MM.1S (cell line): ENCODE measurements around the gene LAGE3.

Experiments used
- DNase-seq: peaks from one replicate; pipeline ENCODE4 v3.0.0-alpha.2; 2015
- H2AFZ ChIP-seq: fragments of 300-600 bp; sonication (generic); 2 replicates; pipeline ENCODE4 v1.6.0; 2016; ENCODE audit warnings: antibody characterized with exemption, low read length
- H3F3A ChIP-seq: fragments of 300-600 bp; sonication (generic); 2 replicates; pipeline ENCODE4 v1.6.1; 2016; ENCODE audit warnings: mild to moderate bottlenecking, antibody characterized with exemption, low read length, moderate library complexity, mixed read lengths; ENCODE audit not compliant: insufficient read depth
- H3K27ac ChIP-seq: fragments of 300-600 bp; sonication (generic); 2 replicates; pipeline ENCODE4 v1.5.1; 2016; ENCODE audit warnings: mild to moderate bottlenecking, low read length
- H3K27me3 ChIP-seq: fragments of 300-600 bp; sonication (generic); replicated peaks from 2 replicates; pipeline ENCODE4 v1.6.0; 2016; ENCODE audit warnings: low read length; ENCODE audit not compliant: insufficient read depth
- H3K36me3 ChIP-seq: fragments of 300-600 bp; sonication (generic); replicated peaks from 2 replicates; pipeline ENCODE4 v1.6.1; 2016; ENCODE audit warnings: mild to moderate bottlenecking, low read length, mixed read lengths; ENCODE audit not compliant: insufficient read depth
- H3K4me1 ChIP-seq: fragments of 300-600 bp; sonication (generic); 2 replicates; pipeline ENCODE4 v1.6.1; 2016; ENCODE audit warnings: low read length, mixed read lengths
- H3K4me2 ChIP-seq: fragments of 300-600 bp; sonication (generic); 2 replicates; pipeline ENCODE4 v1.6.0; 2016; ENCODE audit warnings: low read depth, low read length
- H3K4me3 ChIP-seq: fragments of 300-600 bp; sonication (generic); 2 replicates; pipeline ENCODE4 v1.5.1; 2016; ENCODE audit warnings: low read length, mixed read lengths
- H3K79me2 ChIP-seq: fragments of 300-600 bp; sonication (generic); 2 replicates; pipeline ENCODE4 v1.6.1; 2016; ENCODE audit warnings: mixed run types, low read length, mixed read lengths
- H3K9ac ChIP-seq: fragments of 300-600 bp; sonication (generic); 2 replicates; pipeline ENCODE4 v1.6.1; 2016; ENCODE audit warnings: low read length, mixed read lengths
- H3K9me2 ChIP-seq: fragments of 300-600 bp; sonication (generic); replicated peaks from 2 replicates; pipeline ENCODE4 v1.6.1; 2016; ENCODE audit warnings: mild to moderate bottlenecking, low read length, mixed read lengths; ENCODE audit not compliant: insufficient read depth
- H3K9me3 ChIP-seq: fragments of 300-600 bp; sonication (generic); replicated peaks from 2 replicates; pipeline ENCODE4 v1.6.1; 2016; ENCODE audit warnings: mild to moderate bottlenecking, low read length, mixed read lengths; ENCODE audit not compliant: insufficient read depth
- H4K20me1 ChIP-seq: fragments of 300-600 bp; sonication (generic); 2 replicates; pipeline ENCODE4 v1.6.1; 2016; ENCODE audit warnings: mild to moderate bottlenecking, low read length, moderate library complexity, mixed read lengths; ENCODE audit not compliant: insufficient read depth
- CTCF ChIP-seq: fragments of 300-600 bp; sonication (generic); IDR thresholded peaks from 2 replicates; pipeline ENCODE4 v1.5.1; 2016; ENCODE audit warnings: antibody characterized with exemption, low read length, mixed read lengths
- EZH2 ChIP-seq: fragments of 300-600 bp; sonication (generic); optimal IDR thresholded peaks from 2 replicates; pipeline ENCODE3; 2017; ENCODE audit warnings: low read depth, mild to moderate bottlenecking, antibody characterized with exemption, low read length, mixed read lengths
- EZH2phosphoT487 ChIP-seq: fragments of 300-600 bp; sonication (generic); IDR thresholded peaks from 2 replicates; pipeline ENCODE4 v1.6.1; 2018; ENCODE audit warnings: antibody characterized with exemption, low read length

LAGE3 gene

GRCh38 chrX:154465601-154466000 is 13.5 kb downstream of the LAGE3 start:
- H3K9me3 ChIP-seq, result no peaks in the 10 kb centered on the region
- H3F3A ChIP-seq, result no peaks in the 10 kb centered on the region
- H3K27ac ChIP-seq, result no peak overlapping the region
- no peaks in the 10 kb centered on the region for H3K79me2 ChIP-seq
- no peak overlapping the region for H3K9ac ChIP-seq
- DNase-seq, result no peak
- H4K20me1 ChIP-seq, result no peaks in the 10 kb centered on the region
- H3K36me3 ChIP-seq, result no peaks in the 10 kb centered on the region
- no peaks in the 10 kb centered on the region for H3K27me3 ChIP-seq
- H3K4me1 ChIP-seq, result no peaks in the 10 kb centered on the region
- H3K4me3 ChIP-seq, result no peak overlapping the region
- no peaks in the 10 kb centered on the region for H3K9me2 ChIP-seq
- no peak overlapping the region for H3K4me2 ChIP-seq
- TF ChIP-seq CTCF, result no peak
- TF ChIP-seq EZH2, result no peak
- TF ChIP-seq EZH2phosphoT487, result no peak
- H2AFZ ChIP-seq, result no peak overlapping the region

GRCh38 chrX:154464806-154465365 is 14.2 kb downstream of the LAGE3 start:
- H3K27ac ChIP-seq, result no peak overlapping the region
- H3K4me1 ChIP-seq, result no peaks in the 10 kb centered on the region
- no peaks in the 10 kb centered on the region for H3F3A ChIP-seq
- no peaks in the 10 kb centered on the region for H3K9me2 ChIP-seq
- no peaks in the 10 kb centered on the region for H3K27me3 ChIP-seq
- H3K36me3 ChIP-seq, result no peaks in the 10 kb centered on the region
- no peaks in the 10 kb centered on the region for H4K20me1 ChIP-seq
- no peak overlapping the region for H3K9ac ChIP-seq
- H3K4me3 ChIP-seq, result no peak overlapping the region
- H3K9me3 ChIP-seq, result no peaks in the 10 kb centered on the region
- no peak overlapping the region for H3K4me2 ChIP-seq
- no peak for TF ChIP-seq EZH2
- TF ChIP-seq CTCF, result no peak
- TF ChIP-seq EZH2phosphoT487, result no peak
- H2AFZ ChIP-seq, result no peak overlapping the region
- H3K79me2 ChIP-seq, result peaks cover 3% of the 10 kb centered on the region; the same call in 1 of the 2 replicates
- no peak for DNase-seq

- Histone ChIP-seq H3K9me2 (no peaks in the 10 kb centered on the region), H3K36me3 (no peaks in the 10 kb centered on the region), H3K79me2 (peaks cover 4% of the 10 kb centered on the region; the same call in 1 of the 2 replicates), H3K4me2 (no peak overlapping the region), H3K9ac (no peak overlapping the region), H4K20me1 (no peaks in the 10 kb centered on the region), H3K4me1 (no peaks in the 10 kb centered on the region), H3K4me3 (no peak overlapping the region), H3F3A (no peaks in the 10 kb centered on the region), H3K27ac (no peak overlapping the region), H3K27me3 (no peaks in the 10 kb centered on the region), H3K9me3 (no peaks in the 10 kb centered on the region), H2AFZ (no peak overlapping the region)
- no peak for DNase-seq
- no peak for TF ChIP-seq EZH2
- no peak for TF ChIP-seq EZH2phosphoT487
- TF ChIP-seq CTCF, result no peak
These were observed 15.4 kb downstream of the LAGE3 start for GRCh38 chrX:154463611-154464220.
